ENCODE results near the gene PLPPR2. TPM values are rescaled to one million over a fixed set of nuclear protein-coding genes. Genes with fewer than 3 reads are reported as not detected.

PLPPR2 gene
- total RNA-seq, 1 experiment from 2014 or later, result 7.0 TPM

- no peaks in the 10 kb centered on the region for H3K36me3 ChIP-seq (replicated peaks; ENCODE audit: control insufficient read depth, insufficient read depth, low read length)
- DNase-seq, result no peak
- H3K27me3 ChIP-seq (ENCODE audit: control insufficient read depth, insufficient read depth, low read length), result peaks cover 12% of the 10 kb centered on the region
- no peak overlapping the region for H3K4me3 ChIP-seq (ENCODE audit: insufficient read depth, low read depth, low read length)
Measured at GRCh38 chr19:11356074-11356397, 804 bp downstream of the PLPPR2 start.

- peak; percentile 61 for DNase-seq
- Histone ChIP-seq H3K4me3 (ENCODE audit: insufficient read depth, low read depth, low read length) (no peak overlapping the region), H3K27me3 (ENCODE audit: control insufficient read depth, insufficient read depth, low read length) (peaks cover 16% of the 10 kb centered on the region)
Measured at GRCh38 chr19:11356676-11357550, 1.7 kb downstream of the PLPPR2 start.

GRCh38 chr19:11359421-11359820 is 4.2 kb downstream of the PLPPR2 start:
- DNase-seq, result no peak
- H3K27me3 ChIP-seq (ENCODE audit: control insufficient read depth, insufficient read depth, low read length), result peaks cover 18% of the 10 kb centered on the region

More at GRCh38 chr19:11356676-11357550, 1.7 kb downstream of the PLPPR2 start:
- H3K36me3 ChIP-seq (replicated peaks; ENCODE audit: control insufficient read depth, insufficient read depth, low read length), result no peaks in the 10 kb centered on the region

GRCh38 chr19:11361037-11361770 is 6.0 kb downstream of the PLPPR2 start:
- no peaks in the 10 kb centered on the region for H3K36me3 ChIP-seq (replicated peaks; ENCODE audit: control insufficient read depth, insufficient read depth, low read length)
- DNase-seq, result peak; percentile 98
- peaks cover 14% of the 10 kb centered on the region; the same call in 1 of the 2 replicates for H3K27me3 ChIP-seq (ENCODE audit: control insufficient read depth, insufficient read depth, low read length)
- peak overlapping the region; percentile 64 for H3K4me3 ChIP-seq (ENCODE audit: insufficient read depth, low read depth, low read length)

More at GRCh38 chr19:11359421-11359820, 4.2 kb downstream of the PLPPR2 start:
- Histone ChIP-seq H3K4me3 (ENCODE audit: insufficient read depth, low read depth, low read length) (no peak overlapping the region), H3K36me3 (replicated peaks; ENCODE audit: control insufficient read depth, insufficient read depth, low read length) (no peaks in the 10 kb centered on the region)

- H3K27me3 ChIP-seq (ENCODE audit: control insufficient read depth, insufficient read depth, low read length), result peaks cover 13% of the 10 kb centered on the region; the same call in 1 of the 2 replicates
- peak; percentile 90 for DNase-seq
- H3K4me3 ChIP-seq (ENCODE audit: insufficient read depth, low read depth, low read length), result peak overlapping the region; percentile 64
- H3K36me3 ChIP-seq (replicated peaks; ENCODE audit: control insufficient read depth, insufficient read depth, low read length), result no peaks in the 10 kb centered on the region
Measured at GRCh38 chr19:11361771-11362731, 6.8 kb downstream of the PLPPR2 start.

- Histone ChIP-seq H3K27me3 (ENCODE audit: control insufficient read depth, insufficient read depth, low read length) (peaks cover 11% of the 10 kb centered on the region; the same call in 1 of the 2 replicates), H3K4me3 (ENCODE audit: insufficient read depth, low read depth, low read length) (no peak overlapping the region), H3K36me3 (replicated peaks; ENCODE audit: control insufficient read depth, insufficient read depth, low read length) (peaks cover 2% of the 10 kb centered on the region)
- DNase-seq, result peak; percentile 52
Measured at GRCh38 chr19:11363881-11364280, 8.6 kb downstream of the PLPPR2 start.

- peak; percentile 52 for DNase-seq
- H3K4me3 ChIP-seq (ENCODE audit: insufficient read depth, low read depth, low read length), result no peak overlapping the region
Measured at GRCh38 chr19:11364296-11364904, 9.2 kb downstream of the PLPPR2 start.

GRCh38 chr19:11364935-11365334 is 9.7 kb downstream of the PLPPR2 start:
- Histone ChIP-seq H3K27me3 (ENCODE audit: control insufficient read depth, insufficient read depth, low read length) (peaks cover 11% of the 10 kb centered on the region; the same call in 1 of the 2 replicates), H3K36me3 (replicated peaks; ENCODE audit: control insufficient read depth, insufficient read depth, low read length) (peaks cover 5% of the 10 kb centered on the region), H3K4me3 (ENCODE audit: insufficient read depth, low read depth, low read length) (no peak overlapping the region)
- peak; percentile 20 for DNase-seq

More at GRCh38 chr19:11364296-11364904, 9.2 kb downstream of the PLPPR2 start:
- peaks cover 11% of the 10 kb centered on the region; the same call in 1 of the 2 replicates for H3K27me3 ChIP-seq (ENCODE audit: control insufficient read depth, insufficient read depth, low read length)
- peaks cover 5% of the 10 kb centered on the region for H3K36me3 ChIP-seq (replicated peaks; ENCODE audit: control insufficient read depth, insufficient read depth, low read length)

- Histone ChIP-seq H3K27me3 (ENCODE audit: control insufficient read depth, insufficient read depth, low read length) (peaks cover 9% of the 10 kb centered on the region; the same call in 1 of the 2 replicates), H3K36me3 (replicated peaks; ENCODE audit: control insufficient read depth, insufficient read depth, low read length) (peaks cover 5% of the 10 kb centered on the region), H3K4me3 (ENCODE audit: insufficient read depth, low read depth, low read length) (no peak overlapping the region)
- DNase-seq, result no peak
Measured at GRCh38 chr19:11365557-11366117, 10.4 kb downstream of the PLPPR2 start.

GRCh38 chr19:11367528-11367927 is 12.3 kb downstream of the PLPPR2 start:
- Histone ChIP-seq H3K36me3 (replicated peaks; ENCODE audit: control insufficient read depth, insufficient read depth, low read length) (peaks cover 5% of the 10 kb centered on the region), H3K4me3 (ENCODE audit: insufficient read depth, low read depth, low read length) (no peak overlapping the region), H3K27me3 (ENCODE audit: control insufficient read depth, insufficient read depth, low read length) (peaks cover under 1% of the 10 kb centered on the region; the same call in 1 of the 2 replicates)
- DNase-seq, result no peak

- Histone ChIP-seq H3K36me3 (replicated peaks; ENCODE audit: control insufficient read depth, insufficient read depth, low read length) (peaks cover 5% of the 10 kb centered on the region), H3K27me3 (ENCODE audit: control insufficient read depth, insufficient read depth, low read length) (no peaks in the 10 kb centered on the region), H3K4me3 (ENCODE audit: insufficient read depth, low read depth, low read length) (no peak overlapping the region)
- no peak for DNase-seq
Measured at GRCh38 chr19:11370744-11371143, 15.5 kb downstream of the PLPPR2 start.

GRCh38 chr19:11373166-11373884 is 18.1 kb downstream of the PLPPR2 start:
- Histone ChIP-seq H3K27me3 (ENCODE audit: control insufficient read depth, insufficient read depth, low read length) (no peaks in the 10 kb centered on the region), H3K36me3 (replicated peaks; ENCODE audit: control insufficient read depth, insufficient read depth, low read length) (peaks cover 5% of the 10 kb centered on the region), H3K4me3 (ENCODE audit: insufficient read depth, low read depth, low read length) (no peak overlapping the region)
- peak; percentile 82 for DNase-seq
